HEK293T (cell line): ENCODE results near the gene AP2B1.

Source experiments
- ELF4 ChIP-seq: fragments of 450-650 bp; IDR thresholded peaks from 2 replicates; pipeline ENCODE4 v1.6.1; 2017; ENCODE audit warnings: antibody characterized with exemption
- FOXA1 ChIP-seq: fragments of 450-650 bp; IDR thresholded peaks from 2 replicates; pipeline ENCODE4 v1.6.1; 2016; ENCODE audit warnings: mild to moderate bottlenecking
- SUZ12 ChIP-seq: fragments of 450-650 bp; IDR thresholded peaks from 2 replicates; pipeline ENCODE4 v1.6.1; 2016; ENCODE audit warnings: mild to moderate bottlenecking

GRCh38 chr17:35716897-35717465, 129.9 kb downstream of the AP2B1 start:
- TF ChIP-seq ELF4 (no peak), SUZ12 (no peak), FOXA1 (no peak)
